ENCODE data around the gene USP12.

The USP12 gene

DNA sequence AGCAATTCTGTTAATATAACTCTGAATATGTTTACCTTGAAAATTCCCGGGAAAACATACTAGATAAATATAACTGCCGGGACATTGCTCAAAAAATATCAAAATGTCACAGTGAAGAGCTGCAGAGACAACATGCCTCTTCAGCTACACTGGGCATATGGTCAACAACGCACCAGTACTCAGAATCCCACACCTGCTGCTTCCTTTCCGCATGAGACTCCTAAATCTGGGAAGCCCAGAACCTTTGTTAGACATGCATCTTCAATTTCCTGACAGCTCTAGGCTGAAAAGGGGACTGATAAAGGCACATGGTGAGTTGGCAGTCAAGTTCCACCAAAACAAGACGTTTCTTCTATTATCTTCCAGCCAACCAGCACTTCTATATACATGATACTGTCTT, 53.7 kb downstream of the USP12 start:
- no peak for DNase-seq (ENCODE audit: low read depth)
- H3K4me3 ChIP-seq (ENCODE audit: control insufficient read depth, low read depth, low read length): no peak overlapping the region
- TF ChIP-seq, protein P1, sequence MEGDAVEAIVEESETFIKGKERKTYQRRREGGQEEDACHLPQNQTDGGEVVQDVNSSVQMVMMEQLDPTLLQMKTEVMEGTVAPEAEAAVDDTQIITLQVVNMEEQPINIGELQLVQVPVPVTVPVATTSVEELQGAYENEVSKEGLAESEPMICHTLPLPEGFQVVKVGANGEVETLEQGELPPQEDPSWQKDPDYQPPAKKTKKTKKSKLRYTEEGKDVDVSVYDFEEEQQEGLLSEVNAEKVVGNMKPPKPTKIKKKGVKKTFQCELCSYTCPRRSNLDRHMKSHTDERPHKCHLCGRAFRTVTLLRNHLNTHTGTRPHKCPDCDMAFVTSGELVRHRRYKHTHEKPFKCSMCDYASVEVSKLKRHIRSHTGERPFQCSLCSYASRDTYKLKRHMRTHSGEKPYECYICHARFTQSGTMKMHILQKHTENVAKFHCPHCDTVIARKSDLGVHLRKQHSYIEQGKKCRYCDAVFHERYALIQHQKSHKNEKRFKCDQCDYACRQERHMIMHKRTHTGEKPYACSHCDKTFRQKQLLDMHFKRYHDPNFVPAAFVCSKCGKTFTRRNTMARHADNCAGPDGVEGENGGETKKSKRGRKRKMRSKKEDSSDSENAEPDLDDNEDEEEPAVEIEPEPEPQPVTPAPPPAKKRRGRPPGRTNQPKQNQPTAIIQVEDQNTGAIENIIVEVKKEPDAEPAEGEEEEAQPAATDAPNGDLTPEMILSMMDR (IDR thresholded peaks at IDR 0.05; ENCODE audit: control insufficient read depth, insufficient read depth, low read depth, low read length, missing control alignments): no peak

DNA sequence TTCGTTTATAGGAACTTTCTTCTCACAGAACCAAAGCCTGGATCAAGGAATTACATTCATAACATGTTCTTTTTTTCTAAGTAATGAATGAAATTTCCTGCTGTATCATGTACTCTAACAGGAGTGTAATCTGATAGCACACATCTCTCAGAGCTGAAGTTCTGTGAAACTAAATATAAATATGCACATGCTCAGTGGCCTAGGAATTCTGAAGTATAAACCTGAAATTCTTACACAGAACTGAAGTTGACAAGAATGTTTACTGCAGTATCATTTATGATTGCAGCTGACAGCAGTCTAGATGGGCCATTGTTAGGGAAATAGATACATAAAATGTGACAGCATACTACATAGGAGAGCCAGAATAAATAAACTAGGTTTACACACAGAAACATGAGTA, 54.5 kb downstream of the USP12 start:
- H3K4me3 ChIP-seq (ENCODE audit: control insufficient read depth, low read depth, low read length): no peak overlapping the region
- TF ChIP-seq, protein P1 (IDR thresholded peaks at IDR 0.05; ENCODE audit: control insufficient read depth, insufficient read depth, low read depth, low read length, missing control alignments): no peak
- DNase-seq (ENCODE audit: low read depth): no peak

DNA sequence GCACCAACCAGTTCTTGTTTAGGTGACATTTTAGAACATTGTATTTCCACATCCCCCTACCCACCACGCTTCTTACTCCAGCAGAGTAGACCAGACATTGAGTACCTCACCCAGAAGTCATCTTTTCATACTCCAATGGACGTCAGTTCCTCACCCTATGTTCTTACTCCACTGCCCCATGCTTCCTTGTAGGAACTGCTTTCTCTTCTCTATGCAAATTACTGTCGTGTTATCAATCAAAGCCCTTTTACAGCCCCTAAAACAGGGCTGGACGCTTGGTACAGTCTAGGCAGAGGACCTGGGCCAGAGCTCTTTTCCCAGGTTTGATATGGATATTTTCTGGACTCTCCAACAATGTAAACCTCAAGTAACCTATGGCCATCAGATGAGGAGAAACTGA, 58.2 kb downstream of the USP12 start:
- no peak for DNase-seq (ENCODE audit: low read depth)
- no peak overlapping the region for H3K4me3 ChIP-seq (ENCODE audit: control insufficient read depth, low read depth, low read length)
- TF ChIP-seq, protein P1 (IDR thresholded peaks at IDR 0.05; ENCODE audit: control insufficient read depth, insufficient read depth, low read depth, low read length, missing control alignments): no peak

DNA sequence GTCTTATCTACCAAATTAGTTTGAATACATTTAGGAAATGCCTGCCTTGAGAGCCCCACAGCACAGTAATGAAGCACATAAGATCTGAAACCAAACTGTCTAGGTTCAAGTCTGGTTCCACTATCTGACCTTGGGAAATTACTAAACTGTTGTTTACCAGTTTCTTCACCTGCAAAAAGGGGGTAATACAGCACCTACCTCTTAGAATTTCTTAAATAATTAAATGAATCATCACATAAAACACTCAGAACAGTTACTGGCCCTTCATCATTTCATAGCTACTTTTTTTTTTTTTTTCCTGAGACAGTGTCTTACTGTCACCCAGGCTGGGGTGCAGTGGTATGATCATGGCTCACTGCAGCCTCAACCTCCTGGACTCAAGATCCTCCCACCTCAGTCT, 59.6 kb downstream of the USP12 start:
- TF ChIP-seq, protein P1 (IDR thresholded peaks at IDR 0.05; ENCODE audit: control insufficient read depth, insufficient read depth, low read depth, low read length, missing control alignments): no peak
- DNase-seq (ENCODE audit: low read depth): no peak
- H3K4me3 ChIP-seq (ENCODE audit: control insufficient read depth, low read depth, low read length): no peak overlapping the region

DNA sequence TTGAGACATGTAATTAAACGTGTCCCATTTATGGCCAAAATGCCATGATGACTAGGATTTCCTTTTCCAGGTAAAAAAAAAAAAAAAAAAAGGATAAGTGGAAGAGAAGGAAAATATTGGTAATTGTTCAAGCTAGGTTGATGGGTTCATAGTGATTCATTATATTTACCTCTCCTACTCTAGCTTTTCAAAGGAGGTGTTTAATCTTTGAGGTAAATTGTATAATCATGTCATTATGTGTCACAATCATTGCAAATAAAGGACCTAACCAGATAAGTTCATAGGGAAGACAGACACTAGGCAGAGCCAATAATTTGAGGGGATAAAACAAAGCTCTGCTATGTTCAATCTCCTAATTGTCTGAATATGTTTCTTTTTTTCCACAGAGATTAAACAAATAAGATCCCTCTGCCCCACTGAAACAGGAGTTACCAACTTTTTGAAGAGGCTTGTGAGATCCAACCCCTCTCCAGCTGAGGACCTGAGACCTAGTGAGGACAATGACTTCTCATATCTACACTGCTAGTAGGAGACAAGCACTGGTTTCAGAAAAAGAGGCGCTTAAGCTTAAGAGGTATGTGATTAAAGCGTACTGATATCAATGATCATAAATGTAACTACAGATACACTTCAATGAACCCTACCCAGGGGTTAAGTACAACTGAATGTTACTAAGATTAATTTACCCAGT, 61.4 kb downstream of the USP12 start:
- DNase-seq (ENCODE audit: low read depth): no peak
- no peak overlapping the region for H3K4me3 ChIP-seq (ENCODE audit: control insufficient read depth, low read depth, low read length)
- TF ChIP-seq, protein P1 (IDR thresholded peaks at IDR 0.05; ENCODE audit: control insufficient read depth, insufficient read depth, low read depth, low read length, missing control alignments): no peak

DNA sequence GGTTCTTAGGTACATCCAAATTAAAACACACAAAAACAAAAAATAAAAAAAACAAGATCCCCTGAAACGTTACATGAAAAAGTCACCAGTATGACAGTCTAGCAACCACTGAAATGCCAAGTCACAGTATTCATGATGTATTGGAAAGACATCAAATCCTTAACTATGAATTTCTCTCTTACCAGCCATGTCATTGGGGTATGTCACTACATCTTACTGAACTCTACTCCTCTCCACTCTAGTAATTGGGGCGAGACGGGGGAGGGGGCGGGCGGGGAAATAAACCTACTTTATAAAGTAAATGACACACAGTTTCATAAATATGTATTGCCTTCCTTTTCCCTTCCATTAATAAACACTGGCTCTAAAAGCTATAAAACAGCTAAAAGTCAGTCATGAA, 65.5 kb downstream of the USP12 start:
- DNase-seq (ENCODE audit: low read depth): no peak
- TF ChIP-seq, protein P1 (IDR thresholded peaks at IDR 0.05; ENCODE audit: control insufficient read depth, insufficient read depth, low read depth, low read length, missing control alignments): no peak
- no peak overlapping the region for H3K4me3 ChIP-seq (ENCODE audit: control insufficient read depth, low read depth, low read length)
